GM19468 (cell line): ENCODE data around the gene USP17L13.
"Not testable (repeated sequence)": the region's sequence is repeated elsewhere in the genome, so short reads cannot be mapped to it uniquely, and the experiment has no call there.

Source experiments
- ATAC-seq: cut with Tn5 transposase; IDR thresholded peaks from one replicate; pipeline ENCODE4 v1.9.1; 2021; ENCODE audit warnings: mild to moderate bottlenecking, moderate library complexity, moderate number of reproducible peaks; ENCODE audit not compliant: unreplicated experiment; ENCODE audit errors: extremely low read depth

The USP17L13 gene

GRCh38 chr4:9224596-9224995, at the start of gene USP17L13:
USP17L13 (plus strand) TSS chr4:9224896; CDS start chr4:9224896, 0 bp downstream.
- not testable (repeated sequence) for ATAC-seq

- ATAC-seq = not testable (repeated sequence)
Measured at GRCh38 chr4:9210357-9210756, 14.3 kb upstream of the USP17L13 start, which contains the start of gene USP17L10. USP17L10 (plus strand) TSS chr4:9210657; CDS start chr4:9210657, 0 bp downstream.

GRCh38 chr4:9214701-9215100, 10.0 kb upstream of the USP17L13 start:
- not testable (repeated sequence) for ATAC-seq

- not testable (repeated sequence) for ATAC-seq
Measured at GRCh38 chr4:9215105-9215504, 9.6 kb upstream of the USP17L13 start, which contains the start of gene USP17L11. USP17L11 (plus strand) TSS chr4:9215405; CDS start chr4:9215405, 0 bp downstream.

- ATAC-seq = not testable (repeated sequence)
Measured at GRCh38 chr4:9219852-9220251, 4.8 kb upstream of the USP17L13 start, which contains the start of gene USP17L12. USP17L12 (plus strand) TSS chr4:9220152; CDS start chr4:9220152, 0 bp downstream.

GRCh38 chr4:9230249-9230648, 5.6 kb downstream of the USP17L13 start:
- not testable (repeated sequence) for ATAC-seq

GRCh38 chr4:9234085-9234484, 9.4 kb downstream of the USP17L13 start, which contains the start of gene USP17L15:
USP17L15 (plus strand) TSS chr4:9234385; CDS start chr4:9234385, 0 bp downstream.
- ATAC-seq = not testable (repeated sequence)

- not testable (repeated sequence) for ATAC-seq
Measured at GRCh38 chr4:9238461-9238860, 13.8 kb downstream of the USP17L13 start.

- ATAC-seq = not testable (repeated sequence)
Measured at GRCh38 chr4:9243579-9243978, 18.9 kb downstream of the USP17L13 start, which contains the start of gene USP17L17. USP17L17 (plus strand) TSS chr4:9243879; CDS start chr4:9243879, 0 bp downstream.

GRCh38 chr4:9247953-9248680, 23.4 kb downstream of the USP17L13 start, which contains the start of gene USP17L18:
USP17L18 (plus strand) TSS chr4:9248630; CDS start chr4:9248630, 0 bp downstream.
- ATAC-seq = not testable (repeated sequence)

- ATAC-seq = not testable (repeated sequence)
Measured at GRCh38 chr4:9253078-9253477, 28.4 kb downstream of the USP17L13 start, which contains the start of gene USP17L19. USP17L19 (plus strand) TSS chr4:9253378; CDS start chr4:9253378, 0 bp downstream.

- ATAC-seq = not testable (repeated sequence)
Measured at GRCh38 chr4:9257824-9258223, 33.1 kb downstream of the USP17L13 start, which contains the start of gene USP17L20. USP17L20 (plus strand) TSS chr4:9258124; CDS start chr4:9258124, 0 bp downstream.

GRCh38 chr4:9262572-9262971, 37.9 kb downstream of the USP17L13 start, which contains the start of gene USP17L21:
USP17L21 (plus strand) TSS chr4:9262872; CDS start chr4:9262872, 0 bp downstream.
- ATAC-seq = not testable (repeated sequence)

- not testable (repeated sequence) for ATAC-seq
Measured at GRCh38 chr4:9267319-9267718, 42.6 kb downstream of the USP17L13 start, which contains the start of gene USP17L22. USP17L22 (plus strand) TSS chr4:9267619; CDS start chr4:9267619, 0 bp downstream.

- not testable (repeated sequence) for ATAC-seq
Measured at GRCh38 chr4:9271719-9272118, 47.0 kb downstream of the USP17L13 start.
